Liver (tissue), 3 donors: ENCODE data around the gene PRMT5.

Experiments used
- CTCF ChIP-seq: fragments of 150-350 bp; IDR thresholded peaks from 2 replicates; pipeline ENCODE4 v1.5.1; 2017; ENCODE audit warnings: improper control_type of control experiment, low read depth, low read length; ENCODE audit not compliant: missing input control
- EGR1 ChIP-seq, 2 donors: IDR thresholded peaks; 2 replicates each; pipeline ENCODE4 v1.6.1; 2016 to 2018; ENCODE audit warnings: antibody characterized with exemption in 2 of 2, low read depth in 2 of 2
- FOXA1 ChIP-seq: IDR thresholded peaks from 2 replicates; pipeline ENCODE4 v1.6.1; 2016; ENCODE audit warnings: antibody characterized with exemption
- HNF4G ChIP-seq: IDR thresholded peaks from 2 replicates; pipeline ENCODE4 v1.6.1; 2016; ENCODE audit warnings: antibody characterized with exemption
- RXRA ChIP-seq, 2 donors: IDR thresholded peaks; 2 replicates each; pipeline ENCODE4 v1.6.1; 2017 to 2018; ENCODE audit warnings: antibody characterized with exemption in 2 of 2, mild to moderate bottlenecking in 1 of 2
- SP1 ChIP-seq: IDR thresholded peaks from 2 replicates; pipeline ENCODE4 v1.6.1; 2018; ENCODE audit warnings: antibody characterized with exemption, mild to moderate bottlenecking
- TAF1 ChIP-seq: conservative IDR thresholded peaks from 2 replicates; pipeline ENCODE4 v1.6.1; 2016; ENCODE audit warnings: antibody characterized with exemption, mild to moderate bottlenecking
- donor health status: healthy.
- donor health status: healthy.

GRCh38 chr14:22870811-22871223, 58.4 kb downstream of the PRMT5 start:
- TF ChIP-seq CTCF (no peak), RXRA (IDR thresholded peaks at IDR 0.05) (no peak), FOXA1 (no peak), SP1 (no peak), EGR1 (IDR thresholded peaks at IDR 0.05; ENCODE audit: low read depth in 2 of 2) (no peak), HNF4G (no peak), TAF1 (no peak)
